Measurements from ENCODE around the gene DACT1.

The DACT1 gene

DNA sequence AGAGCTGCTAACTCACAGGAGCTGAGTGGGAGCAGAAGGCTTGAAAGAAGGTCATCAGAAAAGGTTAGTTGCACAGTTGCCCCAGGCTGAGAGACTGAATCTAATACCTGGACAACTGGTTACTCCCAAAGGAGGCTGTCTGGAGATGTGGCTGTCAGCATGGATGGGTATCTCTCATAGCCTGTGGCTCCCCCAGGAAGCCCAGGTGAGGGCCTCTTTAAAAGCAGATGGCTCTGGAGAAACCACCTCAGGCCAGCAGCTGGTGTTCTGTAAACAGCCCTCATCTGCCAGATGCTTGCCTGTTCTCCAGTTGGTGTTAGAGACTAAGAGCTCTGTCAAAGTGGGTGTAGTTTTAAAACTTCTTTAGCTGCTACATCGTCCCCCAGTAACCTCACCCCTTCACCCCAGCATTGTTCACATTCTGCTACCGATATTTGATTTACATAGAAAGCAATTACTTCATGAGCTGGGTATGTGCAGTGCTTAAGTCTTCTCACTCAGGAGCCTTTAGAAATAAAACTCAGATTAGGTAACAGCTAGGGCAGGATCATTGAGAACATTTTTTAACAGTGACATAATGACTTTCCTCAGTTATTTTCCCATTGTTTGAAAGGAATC is 25.8 kb downstream of the DACT1 start:
- no peak overlapping the region for H2AFZ ChIP-seq (ENCODE audit: low read length)
- no peaks in the 10 kb centered on the region for H3K9me3 ChIP-seq (replicated peaks; ENCODE audit: insufficient read depth, low read length)
- DNase-seq = no peak
- TF ChIP-seq EZH2 (optimal IDR thresholded peaks at IDR 0.05; ENCODE audit: low read depth, low read length) = no peak
- no peak for TF ChIP-seq EZH2phosphoT487 (IDR thresholded peaks at IDR 0.05; ENCODE audit: low read length)
- TF ChIP-seq, protein P1, sequence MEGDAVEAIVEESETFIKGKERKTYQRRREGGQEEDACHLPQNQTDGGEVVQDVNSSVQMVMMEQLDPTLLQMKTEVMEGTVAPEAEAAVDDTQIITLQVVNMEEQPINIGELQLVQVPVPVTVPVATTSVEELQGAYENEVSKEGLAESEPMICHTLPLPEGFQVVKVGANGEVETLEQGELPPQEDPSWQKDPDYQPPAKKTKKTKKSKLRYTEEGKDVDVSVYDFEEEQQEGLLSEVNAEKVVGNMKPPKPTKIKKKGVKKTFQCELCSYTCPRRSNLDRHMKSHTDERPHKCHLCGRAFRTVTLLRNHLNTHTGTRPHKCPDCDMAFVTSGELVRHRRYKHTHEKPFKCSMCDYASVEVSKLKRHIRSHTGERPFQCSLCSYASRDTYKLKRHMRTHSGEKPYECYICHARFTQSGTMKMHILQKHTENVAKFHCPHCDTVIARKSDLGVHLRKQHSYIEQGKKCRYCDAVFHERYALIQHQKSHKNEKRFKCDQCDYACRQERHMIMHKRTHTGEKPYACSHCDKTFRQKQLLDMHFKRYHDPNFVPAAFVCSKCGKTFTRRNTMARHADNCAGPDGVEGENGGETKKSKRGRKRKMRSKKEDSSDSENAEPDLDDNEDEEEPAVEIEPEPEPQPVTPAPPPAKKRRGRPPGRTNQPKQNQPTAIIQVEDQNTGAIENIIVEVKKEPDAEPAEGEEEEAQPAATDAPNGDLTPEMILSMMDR (IDR thresholded peaks at IDR 0.05; ENCODE audit: low read length) = no peak
- no peak overlapping the region for H3K27ac ChIP-seq (ENCODE audit: low read length)
- H4K20me1 ChIP-seq (ENCODE audit: insufficient read depth, low read length) = no peaks in the 10 kb centered on the region
- no peaks in the 10 kb centered on the region for H3K79me2 ChIP-seq (ENCODE audit: low read length)
- H3K4me1 ChIP-seq (ENCODE audit: low read length) = no peaks in the 10 kb centered on the region
- no peaks in the 10 kb centered on the region for H3K9me2 ChIP-seq (replicated peaks; ENCODE audit: insufficient read depth, low read length)
- H3K4me3 ChIP-seq (ENCODE audit: low read length) = no peak overlapping the region
- H3K4me2 ChIP-seq (ENCODE audit: low read depth, low read length) = no peak overlapping the region
- H3K9ac ChIP-seq (ENCODE audit: low read length) = no peak overlapping the region
- no peaks in the 10 kb centered on the region for H3K36me3 ChIP-seq (replicated peaks; ENCODE audit: insufficient read depth, low read length)
- no peaks in the 10 kb centered on the region for H3F3A ChIP-seq (ENCODE audit: insufficient read depth, low read length)
- no peaks in the 10 kb centered on the region for H3K27me3 ChIP-seq (replicated peaks; ENCODE audit: insufficient read depth, low read length)

DNA sequence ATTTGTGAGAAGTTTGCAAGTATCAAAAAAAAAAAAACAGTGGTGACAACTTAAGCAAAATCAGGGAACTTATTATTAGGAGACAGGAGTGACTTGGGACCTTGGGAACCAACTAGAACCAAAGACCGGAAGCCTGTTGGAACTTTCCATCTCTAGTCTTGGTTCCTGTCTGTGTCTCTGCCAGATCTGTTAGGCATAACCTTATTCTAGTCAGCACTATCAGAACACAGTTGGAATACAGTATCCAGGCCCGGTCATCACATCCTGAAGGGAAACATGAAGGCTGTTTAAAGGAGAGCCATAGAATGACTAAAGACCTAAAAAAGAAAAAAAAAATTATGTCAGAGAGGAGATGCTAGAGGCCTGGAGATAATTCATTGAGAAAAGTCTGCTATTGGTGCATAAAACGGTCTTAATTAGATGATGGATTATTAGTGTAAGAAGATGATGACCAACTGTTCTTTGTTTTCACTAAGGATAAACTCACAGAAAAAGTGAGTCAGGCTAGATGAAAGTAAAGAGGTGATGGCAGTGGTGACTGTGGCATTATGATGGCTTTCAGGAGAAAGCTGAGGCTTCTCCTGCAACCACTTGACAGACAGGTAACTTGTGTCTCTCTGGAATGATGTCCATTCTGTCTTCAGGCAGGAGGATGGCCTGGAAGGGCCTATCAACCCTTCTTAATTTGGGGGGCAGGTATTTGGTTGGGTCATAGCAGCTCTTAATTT is 28.2 kb downstream of the DACT1 start:
- Histone ChIP-seq H3K27me3 (replicated peaks; ENCODE audit: insufficient read depth, low read length) (no peaks in the 10 kb centered on the region), H3K4me2 (ENCODE audit: low read depth, low read length) (no peak overlapping the region), H2AFZ (ENCODE audit: low read length) (no peak overlapping the region), H3K4me3 (ENCODE audit: low read length) (no peak overlapping the region), H3K9me2 (replicated peaks; ENCODE audit: insufficient read depth, low read length) (no peaks in the 10 kb centered on the region), H3F3A (ENCODE audit: insufficient read depth, low read length) (no peaks in the 10 kb centered on the region), H3K36me3 (replicated peaks; ENCODE audit: insufficient read depth, low read length) (no peaks in the 10 kb centered on the region), H4K20me1 (ENCODE audit: insufficient read depth, low read length) (no peaks in the 10 kb centered on the region), H3K27ac (ENCODE audit: low read length) (no peak overlapping the region), H3K4me1 (ENCODE audit: low read length) (no peaks in the 10 kb centered on the region), H3K79me2 (ENCODE audit: low read length) (no peaks in the 10 kb centered on the region), H3K9me3 (replicated peaks; ENCODE audit: insufficient read depth, low read length) (no peaks in the 10 kb centered on the region), H3K9ac (ENCODE audit: low read length) (no peak overlapping the region)
- TF ChIP-seq EZH2 (optimal IDR thresholded peaks at IDR 0.05; ENCODE audit: low read depth, low read length) (no peak), EZH2phosphoT487 (IDR thresholded peaks at IDR 0.05; ENCODE audit: low read length) (no peak)
- TF ChIP-seq, protein P1 (IDR thresholded peaks at IDR 0.05; ENCODE audit: low read length) = no peak
- DNase-seq = no peak

DNA sequence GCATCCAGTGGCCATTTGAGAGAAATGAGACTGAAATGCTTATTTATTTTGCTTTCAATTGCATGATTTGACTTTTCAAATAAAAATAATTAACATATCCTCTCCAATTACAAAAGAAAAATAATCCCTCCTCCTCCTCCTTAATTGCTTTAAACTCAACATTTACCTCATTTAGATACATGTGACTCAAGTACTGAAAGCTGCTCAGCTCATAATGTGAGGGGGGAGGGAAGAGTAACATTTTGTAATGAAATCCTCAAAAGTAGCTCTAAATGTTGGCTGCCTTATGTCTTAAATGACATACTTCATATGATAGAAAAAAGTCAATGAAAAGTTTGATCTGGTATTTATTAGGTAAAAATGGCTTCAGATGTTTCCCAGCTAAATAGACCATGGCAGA is 29.0 kb downstream of the DACT1 start:
- TF ChIP-seq EZH2phosphoT487 (IDR thresholded peaks at IDR 0.05; ENCODE audit: low read length) (no peak), EZH2 (optimal IDR thresholded peaks at IDR 0.05; ENCODE audit: low read depth, low read length) (no peak)
- TF ChIP-seq, protein P1 (IDR thresholded peaks at IDR 0.05; ENCODE audit: low read length) = no peak
- Histone ChIP-seq H3K9me2 (replicated peaks; ENCODE audit: insufficient read depth, low read length) (no peaks in the 10 kb centered on the region), H3K27ac (ENCODE audit: low read length) (no peak overlapping the region), H3K9ac (ENCODE audit: low read length) (no peak overlapping the region), H3K4me2 (ENCODE audit: low read depth, low read length) (no peak overlapping the region), H3K9me3 (replicated peaks; ENCODE audit: insufficient read depth, low read length) (no peaks in the 10 kb centered on the region), H2AFZ (ENCODE audit: low read length) (no peak overlapping the region), H3K4me1 (ENCODE audit: low read length) (no peaks in the 10 kb centered on the region), H3K27me3 (replicated peaks; ENCODE audit: insufficient read depth, low read length) (no peaks in the 10 kb centered on the region), H3K4me3 (ENCODE audit: low read length) (no peak overlapping the region), H3K36me3 (replicated peaks; ENCODE audit: insufficient read depth, low read length) (no peaks in the 10 kb centered on the region), H3K79me2 (ENCODE audit: low read length) (no peaks in the 10 kb centered on the region), H4K20me1 (ENCODE audit: insufficient read depth, low read length) (no peaks in the 10 kb centered on the region), H3F3A (ENCODE audit: insufficient read depth, low read length) (no peaks in the 10 kb centered on the region)
- DNase-seq = no peak
